Activated gamma-delta T cell treated with Interleukin-2 at 50 U/mL for 16 hours (primary cell): Measurements from ENCODE around the gene A3GALT2.

Source experiments
- DNase-seq: peaks from one replicate; pipeline ENCODE4 v3.0.0-alpha.2; 2020

Gene A3GALT2

GRCh38 chr1:33269621-33270020 lies 51.3 kb downstream of the A3GALT2 start:
- DNase-seq, result no peak

GRCh38 chr1:33268927-33269610 lies 51.8 kb downstream of the A3GALT2 start:
- no peak for DNase-seq

- no peak for DNase-seq
Observed at GRCh38 chr1:33268457-33268856, 52.4 kb downstream of the A3GALT2 start.

GRCh38 chr1:33267468-33268205 lies 53.3 kb downstream of the A3GALT2 start:
- DNase-seq, result no peak

GRCh38 chr1:33266766-33267165 lies 54.1 kb downstream of the A3GALT2 start:
- DNase-seq, result no peak

GRCh38 chr1:33265780-33266605 lies 54.9 kb downstream of the A3GALT2 start:
- DNase-seq, result no peak

- no peak for DNase-seq
Observed at GRCh38 chr1:33263890-33264504, 56.9 kb downstream of the A3GALT2 start.

- no peak for DNase-seq
Observed at GRCh38 chr1:33261344-33261743, 59.6 kb downstream of the A3GALT2 start.

GRCh38 chr1:33260439-33260838 lies 60.5 kb downstream of the A3GALT2 start:
- no peak for DNase-seq

GRCh38 chr1:33259879-33260278 lies 61.0 kb downstream of the A3GALT2 start:
- DNase-seq, result no peak

- DNase-seq, result no peak
Observed at GRCh38 chr1:33258788-33259274, 62.1 kb downstream of the A3GALT2 start.

GRCh38 chr1:33257772-33258712 lies 62.9 kb downstream of the A3GALT2 start:
- no peak for DNase-seq

- no peak for DNase-seq
Observed at GRCh38 chr1:33257207-33257771, 63.6 kb downstream of the A3GALT2 start.
